ENCODE measurements around the gene EFNA4.

Gene EFNA4

DNA sequence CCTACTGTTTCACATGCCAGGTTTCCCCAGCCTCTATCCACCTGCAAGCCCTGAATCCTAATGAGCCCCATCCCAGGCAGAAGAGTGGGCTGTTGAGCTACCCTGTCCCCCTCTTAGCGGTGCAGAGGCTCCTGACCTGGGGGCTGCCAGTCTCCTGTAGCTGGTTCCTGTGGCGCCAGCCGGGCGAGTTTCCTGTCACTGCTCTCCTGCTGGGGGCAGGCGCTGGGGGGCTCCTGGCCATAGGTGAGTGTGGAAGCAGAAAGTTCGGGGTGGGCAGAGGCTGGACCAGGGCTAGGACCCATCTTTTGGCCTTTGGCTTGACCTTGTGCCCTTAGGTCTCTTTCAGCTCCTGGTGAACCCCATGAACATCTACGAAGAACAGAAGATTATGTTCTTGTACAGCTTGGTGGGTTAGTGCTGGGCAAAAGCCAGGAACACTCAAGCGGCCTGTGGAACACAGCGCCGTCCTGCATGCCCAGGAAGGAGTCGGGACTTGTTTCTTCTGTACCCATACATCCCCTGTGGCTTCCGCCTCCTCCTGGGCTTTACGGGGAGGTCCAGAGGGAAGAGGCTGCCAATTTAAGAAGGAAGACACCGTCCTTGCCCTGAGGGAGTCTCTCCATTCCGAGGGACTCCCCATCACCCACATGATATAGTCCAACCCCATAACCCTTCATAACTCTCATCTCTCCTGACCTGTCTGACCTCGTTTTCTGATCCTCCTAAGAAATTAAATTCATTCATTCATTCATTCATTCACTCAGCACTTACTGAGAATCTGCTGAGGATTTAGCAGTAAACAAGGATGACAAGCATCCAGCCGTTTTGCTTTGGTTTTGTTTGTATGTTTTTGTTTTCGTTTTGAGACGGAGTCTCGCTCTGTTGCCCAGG is 29.0 kb upstream of the EFNA4 start:
- no peak for DNase-seq

GRCh38 chr1:155035936-155036335 is 27.6 kb upstream of the EFNA4 start:
- DNase-seq = no peak

GRCh38 chr1:155037043-155037442 is 26.5 kb upstream of the EFNA4 start:
- DNase-seq = peak; percentile 41

DNA sequence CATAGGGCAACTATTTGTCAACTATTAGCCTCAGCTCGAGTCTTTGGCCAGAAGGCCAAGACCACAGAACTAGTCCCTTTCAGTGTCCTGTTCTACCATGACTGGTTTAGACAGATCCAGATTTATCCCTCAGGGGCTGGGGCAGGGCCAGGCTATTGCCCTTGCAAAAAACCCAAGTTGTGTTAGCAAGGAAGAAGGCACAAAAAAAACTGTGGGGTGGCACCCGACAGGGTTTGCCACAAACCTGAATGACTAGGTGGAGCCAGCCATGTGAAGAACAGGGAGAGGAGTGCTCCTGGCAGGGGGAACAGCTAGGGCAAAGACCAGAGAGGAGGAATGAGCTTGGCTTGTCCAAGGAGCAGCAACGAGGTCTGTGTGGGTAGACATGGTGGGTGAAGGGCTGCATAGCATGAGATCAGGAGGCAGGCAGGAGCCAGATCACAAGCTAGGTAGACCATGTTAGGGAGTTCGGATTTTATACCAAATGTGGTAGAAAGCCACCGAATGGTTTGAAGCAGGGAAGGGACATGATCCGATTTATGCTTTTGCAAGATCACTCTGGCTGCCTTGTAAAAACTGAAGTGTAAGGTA is 25.6 kb upstream of the EFNA4 start:
- no peak for DNase-seq

DNA sequence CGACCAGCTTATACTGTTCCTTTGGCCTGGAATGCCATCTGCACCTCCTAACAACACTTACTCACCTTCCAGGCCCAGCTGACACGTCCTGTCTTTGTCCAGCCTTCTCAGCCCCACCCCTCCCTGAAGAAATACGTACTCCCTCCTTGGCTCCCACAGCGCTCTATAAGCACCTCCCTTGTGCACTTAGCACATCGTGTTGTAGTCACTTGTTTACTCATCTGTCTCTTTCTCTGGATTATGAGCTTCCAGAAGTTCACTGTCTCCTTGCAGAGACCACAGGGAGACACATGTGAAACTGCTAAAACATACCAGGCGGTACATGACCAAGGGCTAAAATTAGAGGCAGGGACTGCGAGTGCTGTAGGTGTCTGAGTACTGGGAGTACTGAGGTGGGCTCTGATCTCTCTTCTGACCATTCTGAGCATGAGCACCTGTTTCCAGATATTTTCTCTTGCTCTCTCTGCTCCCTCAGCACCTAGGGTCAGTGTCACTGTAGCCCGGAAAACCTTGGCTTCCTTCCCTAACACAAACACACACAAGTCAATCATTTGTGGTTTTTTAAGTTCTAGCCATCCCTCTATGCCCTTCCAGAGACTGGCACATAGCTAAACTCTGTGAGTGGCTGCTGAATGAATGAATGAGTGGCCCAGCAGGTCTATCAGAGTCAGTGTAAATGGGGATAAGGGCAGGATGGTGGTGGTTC is 24.8 kb upstream of the EFNA4 start:
- no peak for DNase-seq

GRCh38 chr1:155039308-155039669 is 24.3 kb upstream of the EFNA4 start:
- no peak for DNase-seq

DNA sequence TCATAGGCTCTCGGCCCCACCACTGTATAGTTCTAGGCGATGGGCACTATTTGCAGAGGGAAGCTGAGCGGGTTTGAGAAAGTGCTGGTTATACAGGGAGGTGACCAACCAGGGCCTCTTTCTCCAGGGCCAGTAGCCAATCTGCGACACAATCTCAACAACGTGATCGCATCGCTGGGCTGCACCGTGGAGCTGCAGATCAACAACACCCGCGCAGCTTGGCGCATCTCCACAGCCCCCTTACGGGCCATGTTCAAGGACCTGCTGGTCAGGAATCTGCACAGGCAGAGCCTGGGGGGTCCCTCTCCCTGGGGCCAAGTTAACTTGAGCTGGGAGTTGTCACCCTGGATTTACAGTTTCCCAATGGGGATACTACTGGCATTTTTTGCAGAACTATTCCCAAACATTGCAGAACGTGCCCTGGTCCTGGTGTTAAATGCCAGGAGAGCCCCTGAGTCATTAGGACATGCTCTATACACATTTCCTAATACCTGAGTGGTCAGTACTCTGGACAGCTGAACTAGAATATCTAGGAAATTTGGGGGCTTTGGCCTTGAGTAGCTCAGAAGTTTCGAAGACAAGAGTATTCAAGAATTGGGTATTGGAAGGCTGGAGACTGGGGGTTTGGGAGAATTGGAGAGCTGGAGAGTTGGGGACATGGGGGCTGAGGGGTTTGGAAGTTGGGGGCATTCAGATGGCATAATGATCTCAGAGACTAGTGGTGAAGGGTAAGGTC is 23.0 kb upstream of the EFNA4 start:
- DNase-seq = no peak

GRCh38 chr1:155042789-155043188 is 20.8 kb upstream of the EFNA4 start:
- no peak for DNase-seq

GRCh38 chr1:155043301-155043702 is 20.2 kb upstream of the EFNA4 start:
- no peak for DNase-seq

- DNase-seq = no peak
Observed at GRCh38 chr1:155043793-155044192, 19.7 kb upstream of the EFNA4 start.

GRCh38 chr1:155044365-155044764 is 19.2 kb upstream of the EFNA4 start:
- DNase-seq = no peak

GRCh38 chr1:155044812-155045657 is 18.5 kb upstream of the EFNA4 start:
- DNase-seq = no peak

- no peak for DNase-seq
Observed at GRCh38 chr1:155048449-155049334, 14.8 kb upstream of the EFNA4 start.

GRCh38 chr1:155049651-155050559 is 13.6 kb upstream of the EFNA4 start:
- DNase-seq = no peak

DNA sequence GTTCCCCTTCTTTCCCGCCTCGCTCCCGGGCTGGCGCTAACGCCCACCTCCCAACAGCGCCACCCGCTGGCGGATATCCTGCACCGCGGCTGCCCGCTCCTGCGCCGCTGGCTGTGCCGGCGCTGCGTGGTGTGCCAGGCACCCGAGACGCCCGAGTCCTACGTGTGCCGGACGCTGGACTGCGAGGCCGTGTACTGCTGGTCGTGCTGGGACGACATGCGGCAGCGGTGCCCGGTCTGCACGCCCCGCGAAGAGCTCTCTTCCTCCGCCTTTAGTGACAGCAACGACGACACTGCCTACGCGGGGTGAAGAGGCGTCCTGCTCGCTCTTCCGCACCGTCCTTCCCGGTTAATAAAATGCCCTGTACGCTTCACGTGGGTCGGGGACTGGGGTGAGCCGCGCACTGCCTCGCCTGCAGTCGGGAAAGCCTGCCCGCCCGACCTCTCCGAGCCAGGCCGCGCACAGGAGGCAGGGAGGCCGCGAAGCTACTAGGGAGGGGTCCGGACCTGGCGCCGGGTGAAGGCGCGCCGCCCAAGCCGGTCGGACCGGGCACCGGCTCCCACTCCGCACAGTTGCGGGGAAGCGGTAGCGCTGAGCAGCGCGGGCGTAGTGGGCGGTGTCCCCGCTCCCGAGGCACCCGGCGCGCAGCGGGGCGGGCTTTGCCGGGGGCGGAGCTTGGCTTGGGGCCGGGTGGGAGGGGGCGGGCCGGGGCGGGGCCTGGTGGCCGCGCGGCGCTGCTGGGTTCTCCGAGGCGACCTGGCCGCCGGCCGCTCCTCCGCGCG is 12.8 kb upstream of the EFNA4 start, which contains the start of gene ADAM15:
ADAM15 (plus strand) TSS at position 757 of the 782 bp plus-strand sequence. CDS start 71 bp downstream, outside the sequence.
- DNase-seq = peak; percentile 60

DNA sequence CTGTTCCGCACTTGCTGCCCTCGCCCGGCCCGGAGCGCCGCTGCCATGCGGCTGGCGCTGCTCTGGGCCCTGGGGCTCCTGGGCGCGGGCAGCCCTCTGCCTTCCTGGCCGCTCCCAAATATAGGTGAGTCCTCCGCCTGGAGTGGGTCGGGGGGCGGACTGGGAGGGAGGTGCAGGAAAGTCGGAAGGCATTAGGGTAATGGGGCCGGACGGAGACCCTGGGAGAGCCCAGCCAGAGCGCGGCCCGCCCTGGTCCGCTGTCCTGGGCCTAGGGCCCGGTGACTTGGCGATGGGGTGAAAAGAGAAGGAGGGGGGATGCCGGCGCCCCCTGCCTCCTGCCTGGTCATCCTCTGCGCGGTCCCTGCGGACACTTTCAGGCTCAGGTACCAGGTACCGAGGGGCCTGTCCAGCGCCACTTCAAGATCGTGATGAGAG is 12.2 kb upstream of the EFNA4 start:
- no peak for DNase-seq

- DNase-seq = no peak
Observed at GRCh38 chr1:155051777-155052398, 11.7 kb upstream of the EFNA4 start.

Data from NCI-H2107 (cell line).